ENCODE results near the gene GPC6.

- no peak for TF ChIP-seq POLR2AphosphoS5 (IDR thresholded peaks at IDR 0.05; ENCODE audit: low read depth, low read length)
- TF ChIP-seq POLR2A (IDR thresholded peaks at IDR 0.05; ENCODE audit: low read depth, low read length) = no peak
- no peak for TF ChIP-seq TAF1 (IDR thresholded peaks at IDR 0.05; ENCODE audit: borderline replicate concordance, low read depth, low read length)
These were observed 1103.3 kb downstream of the GPC6 start for GRCh38 chr13:94329754-94330551.
